ENCODE data around the gene GALC.
A peak's percentile ranks its signal among the peaks of the same experiment; 100 is the strongest.

The GALC gene

GRCh38 chr14:88007608-88008007, 14.6 kb upstream of the GALC start:
- Histone ChIP-seq H3K27ac (replicated peaks) (no peak overlapping the region), H3K27me3 (ENCODE audit: insufficient read depth, poor library complexity, severe bottlenecking) (no peaks in the 10 kb centered on the region), H3K4me3 (replicated peaks; ENCODE audit: insufficient read depth, low read length) (no peak overlapping the region)
- no peak for TF ChIP-seq SPI1 (IDR thresholded peaks at IDR 0.05; ENCODE audit: borderline replicate concordance, low read depth)
- TF ChIP-seq, protein P1, sequence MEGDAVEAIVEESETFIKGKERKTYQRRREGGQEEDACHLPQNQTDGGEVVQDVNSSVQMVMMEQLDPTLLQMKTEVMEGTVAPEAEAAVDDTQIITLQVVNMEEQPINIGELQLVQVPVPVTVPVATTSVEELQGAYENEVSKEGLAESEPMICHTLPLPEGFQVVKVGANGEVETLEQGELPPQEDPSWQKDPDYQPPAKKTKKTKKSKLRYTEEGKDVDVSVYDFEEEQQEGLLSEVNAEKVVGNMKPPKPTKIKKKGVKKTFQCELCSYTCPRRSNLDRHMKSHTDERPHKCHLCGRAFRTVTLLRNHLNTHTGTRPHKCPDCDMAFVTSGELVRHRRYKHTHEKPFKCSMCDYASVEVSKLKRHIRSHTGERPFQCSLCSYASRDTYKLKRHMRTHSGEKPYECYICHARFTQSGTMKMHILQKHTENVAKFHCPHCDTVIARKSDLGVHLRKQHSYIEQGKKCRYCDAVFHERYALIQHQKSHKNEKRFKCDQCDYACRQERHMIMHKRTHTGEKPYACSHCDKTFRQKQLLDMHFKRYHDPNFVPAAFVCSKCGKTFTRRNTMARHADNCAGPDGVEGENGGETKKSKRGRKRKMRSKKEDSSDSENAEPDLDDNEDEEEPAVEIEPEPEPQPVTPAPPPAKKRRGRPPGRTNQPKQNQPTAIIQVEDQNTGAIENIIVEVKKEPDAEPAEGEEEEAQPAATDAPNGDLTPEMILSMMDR (IDR thresholded peaks at IDR 0.05; ENCODE audit: insufficient read depth, low read length), result no peak
- no peak for TF ChIP-seq REST (IDR thresholded peaks at IDR 0.05; ENCODE audit: insufficient replicate concordance, low read depth)
- no peak for TF ChIP-seq POLR2AphosphoS5 (IDR thresholded peaks at IDR 0.05; ENCODE audit: low read depth)
- DNase-seq (ENCODE audit: low read depth in 1 of 2, low spot score in 1 of 2), result no peak

- Histone ChIP-seq H3K27ac (replicated peaks) (peak overlapping the region; percentile 94), H3K27me3 (ENCODE audit: insufficient read depth, poor library complexity, severe bottlenecking) (no peaks in the 10 kb centered on the region), H3K4me3 (replicated peaks; ENCODE audit: insufficient read depth, low read length) (peak overlapping the region; percentile 28)
- DNase-seq (ENCODE audit: low read depth in 1 of 2, low spot score in 1 of 2), result peak in 1 of 2 experiments; percentile 83
- TF ChIP-seq GABPA (IDR thresholded peaks at IDR 0.05; ENCODE audit: low read depth), result no peak
- no peak for TF ChIP-seq REST (IDR thresholded peaks at IDR 0.05; ENCODE audit: insufficient replicate concordance, low read depth)
- peak; percentile 36; the same call in 1 of the 2 replicates for TF ChIP-seq POLR2AphosphoS5 (IDR thresholded peaks at IDR 0.05; ENCODE audit: low read depth)
Measured at GRCh38 chr14:88005978-88006851, 13.2 kb upstream of the GALC start.

DNA sequence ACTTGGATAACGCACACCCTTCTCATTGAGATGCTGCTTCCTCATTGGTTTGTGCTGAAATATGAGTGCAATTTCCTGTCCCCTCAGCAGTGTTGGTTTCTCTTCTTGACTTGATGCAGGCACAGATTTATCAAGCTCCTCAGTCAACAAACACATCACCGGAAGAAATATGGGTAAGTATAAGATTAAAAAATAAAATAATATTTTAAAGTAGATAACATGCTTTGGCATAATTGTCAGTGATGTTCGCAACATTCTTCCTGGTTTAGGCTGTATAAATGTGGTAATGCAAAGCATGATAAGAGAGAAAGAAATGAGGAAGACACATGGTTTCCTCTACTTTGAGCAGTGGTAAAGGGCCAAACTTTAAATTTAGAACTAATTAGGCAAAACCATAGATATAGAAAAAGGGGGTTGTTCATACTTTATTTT, 12.1 kb upstream of the GALC start, which contains the start of gene GPR65:
TSS of gene GPR65 (plus strand) at position 86 of the 432 bp plus-strand sequence. CDS start 5,713 bp downstream, outside the sequence.
- H3K27ac ChIP-seq (replicated peaks), result peak within 1 kb of the TSS; percentile 94
- DNase-seq (ENCODE audit: low read depth in 1 of 2, low spot score in 1 of 2), result peak in 1 of 2 experiments; percentile 70
- TF ChIP-seq, protein P1 (IDR thresholded peaks at IDR 0.05; ENCODE audit: insufficient read depth, low read length), result no peak
- TF ChIP-seq GABPA (IDR thresholded peaks at IDR 0.05; ENCODE audit: low read depth), result no peak
- TF ChIP-seq REST (IDR thresholded peaks at IDR 0.05; ENCODE audit: insufficient replicate concordance, low read depth), result no peak
- TF ChIP-seq SPI1 (IDR thresholded peaks at IDR 0.05; ENCODE audit: borderline replicate concordance, low read depth), result peak; percentile 62; the same call in 1 of the 2 replicates
- TF ChIP-seq POLR2AphosphoS5 (IDR thresholded peaks at IDR 0.05; ENCODE audit: low read depth), result no peak

More for the DNA sequence above, 12.1 kb upstream of the GALC start, which contains the start of gene GPR65:
- Histone ChIP-seq H3K4me3 (replicated peaks; ENCODE audit: insufficient read depth, low read length) (peak within 1 kb of the TSS; percentile 7), H3K27me3 (ENCODE audit: insufficient read depth, poor library complexity, severe bottlenecking) (no peaks in the 10 kb centered on the region)

Data from HL-60 (cell line).